IMR-90 (cell line): ENCODE data around the gene FBXW12. TPM values are rescaled to one million over a fixed set of nuclear protein-coding genes. Genes with fewer than 3 reads are reported as not detected.

ENCODE experiments used
- ATAC-seq: fragments of 200-7000 bp; cut with Tn5 transposase; 2 replicates; pipeline ENCODE4 v1.9.1; 2020; ENCODE audit warnings: low read depth, mild to moderate bottlenecking, moderate library complexity
- BruUV-seq: library from RNA; stranded (reverse); fragments of 400-500 nt; replicated peaks from 2 replicates; lab custom pipeline; 2021; lab: Mats Ljungman, UMichigan
- CTCF ChIA-PET: fragments of 300-600 bp; formaldehyde crosslinking; extraction: SDS; loops from one replicate; lab custom pipeline; 2021; ENCODE audit warnings: antibody characterized with exemption; lab: Yijun Ruan, JAX
- POLR2A ChIA-PET: fragments of 300-600 bp; sonication (Branson Sonifier 250); formaldehyde crosslinking; loops from one replicate; lab custom pipeline; 2022; ENCODE audit warnings: antibody characterized with exemption; ENCODE audit not compliant: unreplicated experiment; lab: Charles Lee
- DNase-seq: peaks from one replicate; pipeline ENCODE4 v3.0.0; 2013
- H2AFZ ChIP-seq: replicated peaks from 2 replicates; pipeline ENCODE3; 2013; ENCODE audit warnings: low read length, mild to moderate bottlenecking; ENCODE audit not compliant: poor library complexity
- H2AK5ac ChIP-seq: 2 replicates; pipeline ENCODE4 v1.6.1; 2013; ENCODE audit warnings: low read depth, low read length, inconsistent platforms
- H2AK9ac ChIP-seq: replicated peaks from 2 replicates; pipeline ENCODE3; 2013; ENCODE audit warnings: mild to moderate bottlenecking, low read depth, low read length, moderate library complexity; ENCODE audit not compliant: poor library complexity
- H2BK120ac ChIP-seq: 2 replicates; pipeline ENCODE4 v1.6.1; 2013; ENCODE audit warnings: low read depth, low read length, inconsistent platforms
- H2BK15ac ChIP-seq: 3 replicates; pipeline ENCODE4 v1.6.1; 2013; ENCODE audit warnings: low read depth, low read length, inconsistent platforms
- H2BK20ac ChIP-seq: 2 replicates; pipeline ENCODE4 v1.6.1; 2013; ENCODE audit warnings: low read depth, mild to moderate bottlenecking, inconsistent platforms, low read length, moderate library complexity
- H2BK5ac ChIP-seq: 2 replicates; pipeline ENCODE4 v1.6.1; 2013; ENCODE audit warnings: mild to moderate bottlenecking, low read depth, low read length, inconsistent platforms; ENCODE audit not compliant: poor library complexity, severe bottlenecking
- H3K14ac ChIP-seq: replicated peaks from 2 replicates; pipeline ENCODE4 v1.6.1; 2013; ENCODE audit warnings: low read depth, low read length, inconsistent platforms
- H3K18ac ChIP-seq: 2 replicates; pipeline ENCODE4 v1.6.1; 2013; ENCODE audit warnings: low read depth, low read length, control low read depth
- H3K23ac ChIP-seq: 2 replicates; pipeline ENCODE4 v1.6.1; 2013; ENCODE audit warnings: low read depth, low read length, inconsistent platforms
- H3K27ac ChIP-seq: 2 replicates; pipeline ENCODE4 v1.5.1; 2013; ENCODE audit warnings: mild to moderate bottlenecking, control low read depth, low read length; ENCODE audit not compliant: insufficient read depth
- H3K27me3 ChIP-seq: 2 replicates; pipeline ENCODE4 v1.6.1; 2013; ENCODE audit warnings: low read length; ENCODE audit not compliant: control insufficient read depth, insufficient read depth
- H3K36me3 ChIP-seq: 2 replicates; pipeline ENCODE4 v1.6.1; 2013; ENCODE audit warnings: low read length, mixed read lengths; ENCODE audit not compliant: control insufficient read depth, insufficient read depth
- H3K4ac ChIP-seq: 2 replicates; pipeline ENCODE4 v1.6.1; 2013; ENCODE audit warnings: low read depth, low read length, inconsistent platforms
- H3K4me1 ChIP-seq: 2 replicates; pipeline ENCODE4 v1.6.1; 2013; ENCODE audit warnings: low read length, mixed read lengths; ENCODE audit not compliant: control insufficient read depth, insufficient read depth
- H3K4me2 ChIP-seq: 2 replicates; pipeline ENCODE4 v1.6.1; 2013; ENCODE audit warnings: low read depth, mild to moderate bottlenecking, control low read depth, low read length, moderate library complexity
- H3K4me3 ChIP-seq: 2 replicates; pipeline ENCODE4 v1.5.1; 2013; ENCODE audit warnings: low read depth, mild to moderate bottlenecking, control low read depth, low read length, moderate library complexity; ENCODE audit not compliant: insufficient read depth
- H3K56ac ChIP-seq: 2 replicates; pipeline ENCODE4 v1.6.1; 2013; ENCODE audit warnings: low read length, inconsistent platforms; ENCODE audit not compliant: insufficient read depth; ENCODE audit errors: extremely low read depth
- H3K79me1 ChIP-seq, 2 experiments: 2 replicates each; pipeline ENCODE4 v1.6.1; 2013; ENCODE audit warnings: low read length in 2 of 2, inconsistent platforms in 1 of 2, low read depth in 1 of 2
- H3K9ac ChIP-seq: 2 replicates; pipeline ENCODE4 v1.6.1; 2013; ENCODE audit warnings: low read depth, low read length, control low read depth
- H3K9me1 ChIP-seq: 2 replicates; pipeline ENCODE4 v1.6.1; 2013; ENCODE audit warnings: low read length, inconsistent platforms; ENCODE audit not compliant: insufficient read depth
- H3K9me3 ChIP-seq: 2 replicates; pipeline ENCODE4 v1.6.1; 2013; ENCODE audit warnings: low read length; ENCODE audit not compliant: control insufficient read depth, insufficient read depth
- H4K20me1 ChIP-seq: 2 replicates; pipeline ENCODE4 v1.6.1; 2013; ENCODE audit warnings: low read length, inconsistent platforms; ENCODE audit not compliant: insufficient read depth
- H4K5ac ChIP-seq: 2 replicates; pipeline ENCODE4 v1.6.1; 2013; ENCODE audit warnings: mild to moderate bottlenecking, low read depth, low read length, control low read depth
- H4K8ac ChIP-seq, 2 experiments: 2 replicates each; pipeline ENCODE4 v1.6.1; 2013; ENCODE audit warnings: low read depth in 2 of 2, low read length in 2 of 2, control low read depth in 1 of 2, inconsistent platforms in 1 of 2
- H4K91ac ChIP-seq: 2 replicates; pipeline ENCODE4 v1.6.1; 2013; ENCODE audit warnings: low read depth, low read length, inconsistent platforms; ENCODE audit not compliant: insufficient read depth
- CHD1 ChIP-seq: IDR thresholded peaks from 2 replicates; pipeline ENCODE4 v1.6.1; 2012; ENCODE audit warnings: low read depth, low read length, improper control_type of control experiment
- MAZ ChIP-seq: IDR thresholded peaks from 2 replicates; pipeline ENCODE4 v1.6.1; 2012; ENCODE audit warnings: low read depth, mild to moderate bottlenecking, low read length, improper control_type of control experiment, moderate library complexity, borderline replicate concordance
- MXI1 ChIP-seq: IDR thresholded peaks from 2 replicates; pipeline ENCODE4 v1.6.1; 2012; ENCODE audit warnings: low read depth, mild to moderate bottlenecking, low read length, moderate library complexity, borderline replicate concordance
- NFE2L2 ChIP-seq: fragments of 150-350 bp; IDR thresholded peaks from 2 replicates; pipeline ENCODE4 v1.6.1; 2016; ENCODE audit warnings: low read depth, mild to moderate bottlenecking, low read length
- RCOR1 ChIP-seq: IDR thresholded peaks from 2 replicates; pipeline ENCODE4 v1.6.1; 2012; ENCODE audit warnings: mild to moderate bottlenecking, low read length, improper control_type of control experiment; ENCODE audit not compliant: insufficient replicate concordance
- SMC3 ChIP-seq: fragments of 150-350 bp; IDR thresholded peaks from 2 replicates; pipeline ENCODE4 v1.6.1; 2016; ENCODE audit warnings: low read depth, mild to moderate bottlenecking, antibody characterized with exemption, low read length, moderate library complexity
- WGBS, 2 experiments: methylation state at CpG; one replicate each; pipeline versions ENCODE4 v1.1.5 to v1.1.7; 2013; ENCODE audit warnings: missing lambda C conversion rate in 2 of 2; ENCODE audit not compliant: insufficient read length in 1 of 2; ENCODE audit errors: extremely low coverage in 2 of 2; 5-methylcytosine and 5-hydroxymethylcytosine counted together
- dilution Hi-C: fragments of 300-500 bp; cut with HindIII; formaldehyde crosslinking; loops from one replicate; pipeline ENCODE4 v1.14.3; 2018; ENCODE audit warnings: low sequenced_read_pairs; ENCODE audit not compliant: unreplicated experiment
- in situ Hi-C: fragments of 300-500 bp; cut with MboI; formaldehyde crosslinking; loops from 3 replicates; pipeline ENCODE4 v1.14.3; 2019; ENCODE audit warnings: low sequenced_read_pairs, inconsistent platforms, mixed read lengths
- intact Hi-C: fragments of 100-400 bp; cut with micrococcal nuclease; formaldehyde crosslinking; loops from 2 replicates; pipeline ENCODE4 v1.10.0; 2022
- polyA plus RNA-seq, 3 experiments: library from polyadenylated mRNA; depleted of rRNA; stranded (reverse); fragments of >200 nt; gene quantifications; 2 replicates each; pipeline ENCODE4 v1.2.3, GENCODE V29; 2012; ENCODE audit warnings: low replicate concordance in 1 of 3
- total RNA-seq: library from RNA; depleted of rRNA; stranded (reverse); fragments of >200 nt; gene quantifications from 2 replicates; pipeline ENCODE4 v1.2.3, GENCODE V29; 2012
- TF ChIP-seq, protein P1 (sequence below): conservative IDR thresholded peaks from 2 replicates; pipeline ENCODE4 v1.5.1; 2012; ENCODE audit warnings: mild to moderate bottlenecking, low read depth, low read length, improper control_type of control experiment
- TF ChIP-seq, protein P2 (sequence below): fragments of 150-350 bp; IDR thresholded peaks from 2 replicates; pipeline ENCODE4 v1.6.1; 2016; ENCODE audit warnings: low read depth, mild to moderate bottlenecking, low read length, moderate library complexity, borderline replicate concordance
- TF ChIP-seq, protein P3 (sequence below): fragments of 150-350 bp; IDR thresholded peaks from 2 replicates; pipeline ENCODE4 v1.6.1; 2017; ENCODE audit warnings: mild to moderate bottlenecking, antibody characterized with exemption, low read length, low read depth

FBXW12 gene
- total and polyA plus RNA-seq, 2 of the 4 experiments (the other 2 are of a cell fraction), result not detected

DNA sequence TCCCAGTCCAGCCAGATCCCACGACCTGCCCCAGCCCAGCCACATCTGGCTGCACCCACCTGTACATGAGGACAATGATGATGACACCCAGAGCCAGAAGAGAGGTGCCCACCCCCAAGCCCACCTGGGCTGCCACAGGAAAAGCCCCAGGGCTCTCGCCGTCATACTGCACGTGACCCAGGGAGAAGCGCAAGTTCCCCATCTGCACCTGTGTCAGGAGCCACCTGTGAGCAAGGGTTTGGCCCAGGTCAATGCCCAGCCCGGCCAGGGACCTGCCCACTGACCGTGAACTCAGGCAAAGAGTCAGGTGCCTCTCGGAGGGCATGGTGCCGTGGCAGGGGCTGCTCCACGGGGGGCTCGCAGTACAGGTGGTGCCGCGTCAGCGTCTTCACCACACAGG lies 41.6 kb downstream of the FBXW12 start:
- BruUV-seq, result no TSS peak

More for the DNA sequence above, 41.6 kb downstream of the FBXW12 start:
- Histone ChIP-seq H2AFZ (no peak overlapping the region), H4K5ac (no peak overlapping the region), H3K14ac (no peak overlapping the region), H3K36me3 (peaks cover 77% of the 10 kb centered on the region), H3K4me2 (no peak overlapping the region), H3K56ac (no peak overlapping the region), H4K20me1 (no peaks in the 10 kb centered on the region; the same call in 1 of the 2 replicates), H2BK15ac (no peak overlapping the region), H4K8ac (no peak overlapping the region), H3K27me3 (no peaks in the 10 kb centered on the region), H2AK9ac (no peak overlapping the region), H2BK120ac (no peak overlapping the region), H3K9ac (no peak overlapping the region), H2BK5ac (no peak overlapping the region), H2AK5ac (no peak overlapping the region), H3K18ac (no peak overlapping the region), H2BK20ac (no peak overlapping the region), H3K4me3 (no peak overlapping the region), H3K79me1 (no peaks in the 10 kb centered on the region), H4K91ac (no peak overlapping the region), H3K27ac (no peak overlapping the region), H3K4me1 (no peaks in the 10 kb centered on the region), H3K9me1 (no peaks in the 10 kb centered on the region), H3K4ac (no peak overlapping the region), H3K9me3 (no peaks in the 10 kb centered on the region), H3K23ac (no peak overlapping the region)
- intact Hi-C loops (no loop called here), dilution Hi-C loops (no loop called here), in situ Hi-C loops (no loop called here)
- DNase-seq (no peak), ATAC-seq (no peak)
- TF ChIP-seq SMC3, result no peak
- TF ChIP-seq, protein P1, sequence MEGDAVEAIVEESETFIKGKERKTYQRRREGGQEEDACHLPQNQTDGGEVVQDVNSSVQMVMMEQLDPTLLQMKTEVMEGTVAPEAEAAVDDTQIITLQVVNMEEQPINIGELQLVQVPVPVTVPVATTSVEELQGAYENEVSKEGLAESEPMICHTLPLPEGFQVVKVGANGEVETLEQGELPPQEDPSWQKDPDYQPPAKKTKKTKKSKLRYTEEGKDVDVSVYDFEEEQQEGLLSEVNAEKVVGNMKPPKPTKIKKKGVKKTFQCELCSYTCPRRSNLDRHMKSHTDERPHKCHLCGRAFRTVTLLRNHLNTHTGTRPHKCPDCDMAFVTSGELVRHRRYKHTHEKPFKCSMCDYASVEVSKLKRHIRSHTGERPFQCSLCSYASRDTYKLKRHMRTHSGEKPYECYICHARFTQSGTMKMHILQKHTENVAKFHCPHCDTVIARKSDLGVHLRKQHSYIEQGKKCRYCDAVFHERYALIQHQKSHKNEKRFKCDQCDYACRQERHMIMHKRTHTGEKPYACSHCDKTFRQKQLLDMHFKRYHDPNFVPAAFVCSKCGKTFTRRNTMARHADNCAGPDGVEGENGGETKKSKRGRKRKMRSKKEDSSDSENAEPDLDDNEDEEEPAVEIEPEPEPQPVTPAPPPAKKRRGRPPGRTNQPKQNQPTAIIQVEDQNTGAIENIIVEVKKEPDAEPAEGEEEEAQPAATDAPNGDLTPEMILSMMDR, result no peak
- TF ChIP-seq CHD1, result no peak
- no peak for TF ChIP-seq RCOR1
- TF ChIP-seq, protein P2, sequence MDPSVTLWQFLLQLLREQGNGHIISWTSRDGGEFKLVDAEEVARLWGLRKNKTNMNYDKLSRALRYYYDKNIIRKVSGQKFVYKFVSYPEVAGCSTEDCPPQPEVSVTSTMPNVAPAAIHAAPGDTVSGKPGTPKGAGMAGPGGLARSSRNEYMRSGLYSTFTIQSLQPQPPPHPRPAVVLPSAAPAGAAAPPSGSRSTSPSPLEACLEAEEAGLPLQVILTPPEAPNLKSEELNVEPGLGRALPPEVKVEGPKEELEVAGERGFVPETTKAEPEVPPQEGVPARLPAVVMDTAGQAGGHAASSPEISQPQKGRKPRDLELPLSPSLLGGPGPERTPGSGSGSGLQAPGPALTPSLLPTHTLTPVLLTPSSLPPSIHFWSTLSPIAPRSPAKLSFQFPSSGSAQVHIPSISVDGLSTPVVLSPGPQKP, result no peak
- no peak for TF ChIP-seq NFE2L2
- no peak for TF ChIP-seq MAZ
- TF ChIP-seq, protein P3, sequence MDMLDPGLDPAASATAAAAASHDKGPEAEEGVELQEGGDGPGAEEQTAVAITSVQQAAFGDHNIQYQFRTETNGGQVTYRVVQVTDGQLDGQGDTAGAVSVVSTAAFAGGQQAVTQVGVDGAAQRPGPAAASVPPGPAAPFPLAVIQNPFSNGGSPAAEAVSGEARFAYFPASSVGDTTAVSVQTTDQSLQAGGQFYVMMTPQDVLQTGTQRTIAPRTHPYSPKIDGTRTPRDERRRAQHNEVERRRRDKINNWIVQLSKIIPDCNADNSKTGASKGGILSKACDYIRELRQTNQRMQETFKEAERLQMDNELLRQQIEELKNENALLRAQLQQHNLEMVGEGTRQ, result no peak
- no peak for TF ChIP-seq MXI1
- 95% methylated on average over 11 of the region's 14 CpGs; no CpG with 5 or more reads in 1 of the 2 experiments for WGBS, 2 experiments
- POLR2A ChIA-PET, result no interaction called here
- CTCF ChIA-PET, result interaction anchor here (1.3 kb wide), 1 partner anchor 23 kb away, joined by 4 read pairs; no protein-coding TSS in a partner anchor
